ENCODE measurements around the gene TRH. TPM values are rescaled to one million over a fixed set of nuclear protein-coding genes. Genes with fewer than 3 reads are reported as not detected.

TRH gene
- total RNA-seq, 2 experiments from 2014 or later: not detected

DNA sequence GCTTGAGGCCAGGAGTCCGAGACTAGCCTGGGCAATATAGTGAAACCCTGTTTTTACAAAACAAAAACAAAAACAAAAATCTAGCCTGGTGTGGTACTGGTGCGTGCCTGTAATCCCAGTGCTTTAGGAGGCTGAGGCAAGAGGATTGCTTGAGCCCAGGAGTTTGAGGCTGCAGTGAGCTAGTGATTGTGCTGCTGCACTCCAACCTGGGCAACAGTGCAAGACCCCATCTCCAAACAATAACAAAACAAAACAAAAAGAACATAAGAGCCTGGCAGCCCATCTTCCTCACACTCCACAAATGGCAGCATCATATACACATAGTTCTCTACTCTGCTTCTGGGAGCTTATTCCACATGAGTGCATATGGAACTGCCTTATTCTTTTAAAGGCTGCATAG is 2.2 kb upstream of the TRH start:
- POLR2A ChIA-PET: interaction anchor here (1.0 kb wide), 1 partner anchor 23 kb away, joined by 3 read pairs; no protein-coding TSS in a partner anchor
- peaks cover 57% of the 10 kb centered on the region for H3K27me3 Mint-ChIP-seq

GRCh38 chr3:129973853-129974563 is 512 bp upstream of the TRH start:
- Mint-ChIP-seq H3K4me1 (peaks cover 7% of the 10 kb centered on the region), H3K9me3 (no peaks in the 10 kb centered on the region), H3K27me3 (peaks cover 60% of the 10 kb centered on the region), H3K27ac (no peak overlapping the region), H3K36me3 (ENCODE audit: low read depth) (no peaks in the 10 kb centered on the region), H3K4me3 (no peak overlapping the region)
- no peak for DNase-seq
- CTCF ChIA-PET: no interaction called here
- POLR2A ChIA-PET: no interaction called here

More for the DNA sequence above, 2.2 kb upstream of the TRH start:
- Mint-ChIP-seq H3K27ac (no peak overlapping the region), H3K4me1 (peaks cover 7% of the 10 kb centered on the region), H3K9me3 (no peaks in the 10 kb centered on the region), H3K36me3 (ENCODE audit: low read depth) (no peaks in the 10 kb centered on the region), H3K4me3 (no peak overlapping the region)
- CTCF ChIA-PET: no interaction called here
- DNase-seq: no peak

GRCh38 chr3:129974833-129975704 is 549 bp downstream of the TRH start:
- H3K4me3 Mint-ChIP-seq: peak overlapping the region; percentile 25
- peak; percentile 17 for DNase-seq
- CTCF ChIA-PET: interaction anchor here (0.5 kb wide), 1 partner anchor 178 kb away, joined by 3 read pairs; no protein-coding TSS in a partner anchor

DNA sequence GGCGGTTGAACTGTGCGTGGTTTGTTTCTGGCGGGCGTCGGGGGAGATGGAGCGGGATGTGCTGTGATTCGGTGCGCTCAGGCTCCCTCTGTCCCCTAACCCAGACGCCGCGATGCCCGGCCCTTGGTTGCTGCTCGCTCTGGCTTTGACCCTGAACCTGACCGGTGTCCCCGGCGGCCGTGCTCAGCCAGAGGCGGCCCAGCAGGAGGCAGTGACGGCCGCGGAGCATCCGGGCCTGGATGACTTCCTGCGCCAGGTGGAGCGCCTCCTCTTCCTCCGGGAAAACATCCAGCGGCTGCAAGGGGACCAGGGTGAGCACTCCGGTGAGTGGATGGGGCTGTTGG is 1.2 kb downstream of the TRH start:
- Mint-ChIP-seq H3K27me3 (peaks cover 63% of the 10 kb centered on the region), H3K27ac (no peak overlapping the region), H3K9me3 (no peaks in the 10 kb centered on the region), H3K4me3 (no peak overlapping the region), H3K4me1 (peaks cover 7% of the 10 kb centered on the region), H3K36me3 (ENCODE audit: low read depth) (no peaks in the 10 kb centered on the region)
- ChIA-PET POLR2A (no interaction called here), CTCF (interaction anchor here (0.5 kb wide), 1 partner anchor 179 kb away, joined by 3 read pairs; no protein-coding TSS in a partner anchor)
- no peak for DNase-seq

More at GRCh38 chr3:129974833-129975704, 549 bp downstream of the TRH start:
- H3K36me3 Mint-ChIP-seq (ENCODE audit: low read depth): no peaks in the 10 kb centered on the region
- H3K27ac Mint-ChIP-seq: no peak overlapping the region
- peaks cover 7% of the 10 kb centered on the region for H3K4me1 Mint-ChIP-seq
- POLR2A ChIA-PET: no interaction called here
- no peaks in the 10 kb centered on the region for H3K9me3 Mint-ChIP-seq
- H3K27me3 Mint-ChIP-seq: peaks cover 64% of the 10 kb centered on the region

GRCh38 chr3:129976286-129976685 is 1.8 kb downstream of the TRH start:
- H3K4me1 Mint-ChIP-seq: peaks cover 7% of the 10 kb centered on the region
- H3K27me3 Mint-ChIP-seq: peaks cover 64% of the 10 kb centered on the region
- H3K27ac Mint-ChIP-seq: no peak overlapping the region
- H3K9me3 Mint-ChIP-seq: no peaks in the 10 kb centered on the region
- CTCF ChIA-PET: no interaction called here
- POLR2A ChIA-PET: no interaction called here
- no peaks in the 10 kb centered on the region for H3K36me3 Mint-ChIP-seq (ENCODE audit: low read depth)
- DNase-seq: no peak
- no peak overlapping the region for H3K4me3 Mint-ChIP-seq

- ChIA-PET CTCF (no interaction called here), POLR2A (no interaction called here)
- Mint-ChIP-seq H3K4me3 (no peak overlapping the region), H3K9me3 (no peaks in the 10 kb centered on the region), H3K27me3 (peaks cover 56% of the 10 kb centered on the region), H3K36me3 (ENCODE audit: low read depth) (no peaks in the 10 kb centered on the region), H3K27ac (no peak overlapping the region), H3K4me1 (peaks cover 7% of the 10 kb centered on the region)
- DNase-seq: no peak
Measured at GRCh38 chr3:129978123-129978522, 3.6 kb downstream of the TRH start.

- H3K36me3 Mint-ChIP-seq (ENCODE audit: low read depth): no peaks in the 10 kb centered on the region
- ChIA-PET CTCF (no interaction called here), POLR2A (no interaction called here)
- no peaks in the 10 kb centered on the region for H3K9me3 Mint-ChIP-seq
- peaks cover 42% of the 10 kb centered on the region for H3K27me3 Mint-ChIP-seq
- no peak overlapping the region for H3K27ac Mint-ChIP-seq
- peaks cover 4% of the 10 kb centered on the region for H3K4me1 Mint-ChIP-seq
- DNase-seq: no peak
- no peak overlapping the region for H3K4me3 Mint-ChIP-seq
Measured at GRCh38 chr3:129979905-129980304, 5.4 kb downstream of the TRH start.

DNA sequence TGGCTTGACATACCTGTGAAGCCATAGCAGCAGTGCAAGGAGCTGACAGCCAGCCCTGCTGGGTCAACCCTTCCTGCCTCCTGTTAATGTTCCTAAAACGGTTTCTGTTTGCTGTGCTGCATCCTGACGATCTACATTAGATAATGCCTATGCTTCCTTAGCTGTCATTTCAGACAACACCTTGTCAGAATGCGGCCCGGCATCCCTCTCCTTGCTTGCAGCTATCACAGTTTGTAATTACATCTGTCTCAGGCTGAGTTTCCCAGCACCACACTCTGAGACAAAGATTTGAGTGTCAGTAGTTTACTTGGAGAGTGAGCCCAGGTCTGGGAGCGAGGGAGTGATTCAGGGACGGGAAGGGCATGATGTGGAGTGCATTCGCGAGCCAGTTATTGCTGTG is 9.0 kb downstream of the TRH start:
- ChIA-PET POLR2A (no interaction called here), CTCF (no interaction called here)
- Mint-ChIP-seq H3K4me1 (no peaks in the 10 kb centered on the region), H3K36me3 (ENCODE audit: low read depth) (no peaks in the 10 kb centered on the region), H3K27me3 (peaks cover 17% of the 10 kb centered on the region), H3K27ac (no peak overlapping the region), H3K9me3 (no peaks in the 10 kb centered on the region), H3K4me3 (no peak overlapping the region)
- no peak for DNase-seq

GRCh38 chr3:129984125-129984524 is 9.6 kb downstream of the TRH start:
- Mint-ChIP-seq H3K4me1 (no peaks in the 10 kb centered on the region), H3K36me3 (ENCODE audit: low read depth) (no peaks in the 10 kb centered on the region), H3K4me3 (no peak overlapping the region), H3K9me3 (no peaks in the 10 kb centered on the region), H3K27ac (no peak overlapping the region), H3K27me3 (peaks cover 17% of the 10 kb centered on the region)
- DNase-seq: no peak
- POLR2A ChIA-PET: no interaction called here
- CTCF ChIA-PET: no interaction called here

- Mint-ChIP-seq H3K27ac (no peak overlapping the region), H3K4me1 (no peaks in the 10 kb centered on the region), H3K36me3 (ENCODE audit: low read depth) (no peaks in the 10 kb centered on the region), H3K27me3 (peaks cover 17% of the 10 kb centered on the region), H3K4me3 (no peak overlapping the region), H3K9me3 (no peaks in the 10 kb centered on the region)
- ChIA-PET CTCF (no interaction called here), POLR2A (no interaction called here)
- DNase-seq: no peak
Measured at GRCh38 chr3:129985113-129985512, 10.6 kb downstream of the TRH start.

DNA sequence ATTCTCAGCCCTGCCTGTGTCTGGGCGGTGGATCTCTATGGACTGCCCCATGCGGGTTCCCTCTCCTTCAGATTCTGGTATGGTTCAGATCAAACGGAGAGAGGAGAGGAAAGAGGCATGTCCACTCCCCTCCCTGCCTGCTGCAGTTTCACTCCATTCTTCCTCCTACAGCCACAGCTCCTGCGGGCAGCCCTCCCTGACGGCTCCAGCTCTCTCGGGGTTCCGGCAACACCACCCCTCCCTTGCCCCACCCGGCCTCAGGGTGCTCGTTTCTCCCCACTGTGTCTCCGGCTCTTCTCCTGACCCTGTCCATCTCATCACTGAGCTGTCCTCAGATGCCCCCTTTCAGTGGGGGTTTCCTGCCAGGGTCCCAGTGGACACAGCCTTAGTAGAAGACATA is 13.9 kb downstream of the TRH start:
- H3K9me3 Mint-ChIP-seq: no peaks in the 10 kb centered on the region
- no peaks in the 10 kb centered on the region for H3K36me3 Mint-ChIP-seq (ENCODE audit: low read depth)
- no peak for DNase-seq
- H3K27ac Mint-ChIP-seq: no peak overlapping the region
- H3K4me1 Mint-ChIP-seq: no peaks in the 10 kb centered on the region
- peaks cover 6% of the 10 kb centered on the region for H3K27me3 Mint-ChIP-seq
- POLR2A ChIA-PET: no interaction called here
- no peak overlapping the region for H3K4me3 Mint-ChIP-seq
- CTCF ChIA-PET: interaction anchor here (0.7 kb wide), 1 partner anchor 14 kb away, joined by 3 read pairs; no protein-coding TSS in a partner anchor

DNA sequence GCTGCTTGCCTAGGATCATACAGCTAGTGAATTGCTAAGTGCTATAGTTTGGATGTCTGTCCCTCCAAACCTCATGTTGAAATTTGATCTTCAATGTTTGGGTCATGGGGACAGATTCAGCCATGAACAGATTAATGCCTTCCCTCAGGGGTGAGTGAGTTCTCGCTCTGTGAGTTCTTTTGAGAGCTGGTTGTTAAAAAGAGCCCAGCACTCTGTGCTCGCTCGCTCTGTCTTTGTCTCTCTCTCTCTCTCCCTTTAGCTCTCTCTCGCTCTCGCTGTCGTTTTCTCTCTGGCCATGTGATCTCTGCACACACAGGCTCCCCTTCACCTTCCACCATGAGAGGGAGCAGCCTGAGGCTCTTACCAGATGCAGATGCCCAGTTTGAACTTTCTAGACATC is 14.9 kb downstream of the TRH start:
- Mint-ChIP-seq H3K4me3 (no peak overlapping the region), H3K36me3 (ENCODE audit: low read depth) (no peaks in the 10 kb centered on the region), H3K27me3 (peaks cover 13% of the 10 kb centered on the region), H3K27ac (no peak overlapping the region), H3K4me1 (no peaks in the 10 kb centered on the region), H3K9me3 (no peaks in the 10 kb centered on the region)
- CTCF ChIA-PET: no interaction called here
- POLR2A ChIA-PET: no interaction called here
- no peak for DNase-seq

DNA sequence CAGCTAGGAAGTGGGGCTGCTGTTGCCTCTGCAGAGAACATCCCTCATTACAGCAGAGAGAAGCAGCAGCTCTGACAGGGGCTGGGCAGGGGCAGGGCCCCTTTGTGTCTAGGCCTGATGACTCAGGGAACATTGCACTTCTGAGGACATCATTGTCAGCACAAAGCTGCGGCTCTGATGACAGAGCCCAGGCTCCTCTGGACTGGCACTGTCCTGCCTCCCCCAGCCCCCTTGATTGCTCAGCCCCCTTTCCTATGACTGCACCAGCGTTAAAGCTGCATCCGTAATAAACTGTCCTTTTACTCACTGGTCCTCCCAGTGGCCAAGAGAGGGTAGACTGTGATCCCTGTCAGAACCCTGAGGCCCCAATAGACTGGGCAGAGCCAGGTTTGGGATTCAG is 18.3 kb downstream of the TRH start:
- no peaks in the 10 kb centered on the region for H3K36me3 Mint-ChIP-seq (ENCODE audit: low read depth)
- no peak overlapping the region for H3K4me3 Mint-ChIP-seq
- H3K9me3 Mint-ChIP-seq: no peaks in the 10 kb centered on the region
- peaks cover 22% of the 10 kb centered on the region for H3K27me3 Mint-ChIP-seq
- no peak overlapping the region for H3K27ac Mint-ChIP-seq
- POLR2A ChIA-PET: no interaction called here
- CTCF ChIA-PET: interaction anchor here (0.8 kb wide), 1 partner anchor 10 kb away, joined by 3 read pairs; no protein-coding TSS in a partner anchor
- H3K4me1 Mint-ChIP-seq: no peaks in the 10 kb centered on the region
- DNase-seq: no peak
